CD4-positive, CD25-positive, alpha-beta regulatory T cell (primary cell): ENCODE data around the gene PLXDC2. TPM values are rescaled to one million over a fixed set of nuclear protein-coding genes. Genes with fewer than 3 reads are reported as not detected.

Source experiments
- ATAC-seq, 2 donors: fragments of 150-1000 bp; cut with Tn5 transposase; one replicate each; pipeline ENCODE4 v1.10.0; 2021; ENCODE audit warnings: low read depth in 2 of 2, moderate number of reproducible peaks in 2 of 2, moderate library complexity in 1 of 2
- DNase-seq, 3 donors: peaks; one replicate each; pipeline versions ENCODE4 v3.0.0 to v3.0.0-alpha.2; 2012 to 2022; ENCODE audit warnings: mixed read lengths in 1 of 3
- H3K27ac ChIP-seq: one replicate; pipeline ENCODE4 v1.7.0; 2013; ENCODE audit warnings: mild to moderate bottlenecking, low read length; ENCODE audit not compliant: insufficient read depth, poor library complexity, severe bottlenecking
- H3K27me3 ChIP-seq: one replicate; pipeline ENCODE4 v1.7.0; 2013; ENCODE audit warnings: low read length; ENCODE audit not compliant: control insufficient read depth, insufficient read depth
- H3K36me3 ChIP-seq: one replicate; pipeline ENCODE4 v1.7.0; 2013; ENCODE audit warnings: mild to moderate bottlenecking, low read length, moderate library complexity; ENCODE audit not compliant: control insufficient read depth, insufficient read depth
- H3K4me1 ChIP-seq: 2 replicates; pipeline ENCODE4 v1.7.0; 2013; ENCODE audit warnings: mild to moderate bottlenecking, low read length; ENCODE audit not compliant: insufficient read depth, control insufficient read depth, poor library complexity, severe bottlenecking
- H3K4me3 ChIP-seq: one replicate; pipeline ENCODE4 v1.7.0; 2013; ENCODE audit warnings: low read depth, mild to moderate bottlenecking, low read length, moderate library complexity
- H3K9me3 ChIP-seq, 2 experiments: 1 replicate in 1 of 2; 2 replicates in 1 of 2; pipeline ENCODE4 v1.7.0; 2013; ENCODE audit warnings: low read length in 2 of 2, mild to moderate bottlenecking in 1 of 2, moderate library complexity in 1 of 2; ENCODE audit not compliant: control insufficient read depth in 2 of 2
- H3K27ac Mint-ChIP-seq, 3 donors: one replicate each; pipeline ENCODE4 v1.8.0; 2020 to 2022; ENCODE audit warnings: mild to moderate bottlenecking in 3 of 3, mixed read lengths in 3 of 3, moderate library complexity in 2 of 3
- H3K27me3 Mint-ChIP-seq: one replicate; pipeline ENCODE4 v1.8.0; 2022; ENCODE audit warnings: mild to moderate bottlenecking, mixed read lengths
- H3K36me3 Mint-ChIP-seq: one replicate; pipeline ENCODE4 v1.8.0; 2020; ENCODE audit warnings: mixed read lengths
- H3K4me1 Mint-ChIP-seq, 4 donors: one replicate each; pipeline ENCODE4 v1.8.0; 2020 to 2022; ENCODE audit warnings: mixed read lengths in 4 of 4, mild to moderate bottlenecking in 1 of 4
- H3K4me3 Mint-ChIP-seq, 4 donors: one replicate each; pipeline ENCODE4 v1.8.0; 2020 to 2022; ENCODE audit warnings: mild to moderate bottlenecking in 4 of 4, mixed read lengths in 4 of 4, moderate library complexity in 3 of 4
- H3K9me3 Mint-ChIP-seq, 7 donors: one replicate each; pipeline ENCODE4 v1.8.0; 2020 to 2022; ENCODE audit warnings: mixed read lengths in 7 of 7, mild to moderate bottlenecking in 3 of 7, moderate library complexity in 2 of 7
- polyA plus RNA-seq, 4 donors: library from polyadenylated mRNA; unstranded; fragments of 300-500 nt; fragmentation: Illumina TruSeq; gene quantifications; one replicate each; pipeline ENCODE4 v1.2.3, GENCODE V29; 2021
- total RNA-seq: library from RNA; stranded (reverse); gene quantifications from one replicate; pipeline ENCODE4 v1.2.3, GENCODE V29; 2022

PLXDC2 gene
- total and polyA plus RNA-seq, 5 donors from 2014 or later, result 0.03 to 1.8 (median 0.10) TPM; not detected in 2

DNA sequence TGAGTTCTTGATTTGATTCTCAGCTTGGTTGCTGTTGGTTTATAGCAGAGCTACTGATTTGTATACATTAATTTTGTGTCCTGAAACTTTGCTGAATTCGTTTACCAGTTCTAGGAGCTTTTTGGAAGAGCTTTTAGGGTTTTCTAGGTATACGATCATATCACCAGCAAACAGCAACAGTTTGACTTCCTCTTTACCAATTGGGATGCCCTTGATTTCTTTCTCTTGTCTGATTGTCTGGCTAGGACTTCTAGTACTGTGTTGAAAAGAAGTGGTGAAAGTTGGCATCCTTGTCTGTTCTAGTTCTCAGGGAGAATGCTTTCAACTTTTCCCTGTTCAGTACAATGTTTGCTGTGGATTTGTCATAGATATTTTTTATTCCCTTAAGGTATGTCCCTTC lies 86.2 kb downstream of the PLXDC2 start:
- no peaks in the 10 kb centered on the region for H3K36me3 ChIP-seq
- H3K27ac ChIP-seq, result no peak overlapping the region
- no peaks in the 10 kb centered on the region for H3K27me3 Mint-ChIP-seq
- no peak overlapping the region for H3K4me3 Mint-ChIP-seq
- H3K4me1 ChIP-seq, result no peaks in the 10 kb centered on the region
- no peak for DNase-seq
- peaks cover 0 to 15% (median 6%) of the 10 kb centered on the region in 7 donors for H3K9me3 Mint-ChIP-seq
- H3K4me1 Mint-ChIP-seq, result no peaks in the 10 kb centered on the region
- no peaks in the 10 kb centered on the region for H3K9me3 ChIP-seq
- no peaks in the 10 kb centered on the region for H3K27me3 ChIP-seq
- H3K36me3 Mint-ChIP-seq, result no peaks in the 10 kb centered on the region
- no peak overlapping the region for H3K27ac Mint-ChIP-seq
- no peak for ATAC-seq
- H3K4me3 ChIP-seq, result no peak overlapping the region

- H3K27me3 Mint-ChIP-seq, result no peaks in the 10 kb centered on the region
- H3K4me1 ChIP-seq, result no peaks in the 10 kb centered on the region
- no peaks in the 10 kb centered on the region for H3K4me1 Mint-ChIP-seq
- ATAC-seq (no peak), DNase-seq (no peak)
- no peak overlapping the region for H3K4me3 ChIP-seq
- H3K27ac ChIP-seq, result no peak overlapping the region
- H3K36me3 Mint-ChIP-seq, result no peaks in the 10 kb centered on the region
- H3K9me3 ChIP-seq, result no peaks in the 10 kb centered on the region
- no peaks in the 10 kb centered on the region for H3K27me3 ChIP-seq
- no peaks in the 10 kb centered on the region for H3K36me3 ChIP-seq
- no peak overlapping the region for H3K27ac Mint-ChIP-seq
- H3K9me3 Mint-ChIP-seq, result peaks cover 0 to 12% (median 6%) of the 10 kb centered on the region in 7 donors
- no peak overlapping the region for H3K4me3 Mint-ChIP-seq
Observed at GRCh38 chr10:19904202-19904661, 88.0 kb downstream of the PLXDC2 start.

DNA sequence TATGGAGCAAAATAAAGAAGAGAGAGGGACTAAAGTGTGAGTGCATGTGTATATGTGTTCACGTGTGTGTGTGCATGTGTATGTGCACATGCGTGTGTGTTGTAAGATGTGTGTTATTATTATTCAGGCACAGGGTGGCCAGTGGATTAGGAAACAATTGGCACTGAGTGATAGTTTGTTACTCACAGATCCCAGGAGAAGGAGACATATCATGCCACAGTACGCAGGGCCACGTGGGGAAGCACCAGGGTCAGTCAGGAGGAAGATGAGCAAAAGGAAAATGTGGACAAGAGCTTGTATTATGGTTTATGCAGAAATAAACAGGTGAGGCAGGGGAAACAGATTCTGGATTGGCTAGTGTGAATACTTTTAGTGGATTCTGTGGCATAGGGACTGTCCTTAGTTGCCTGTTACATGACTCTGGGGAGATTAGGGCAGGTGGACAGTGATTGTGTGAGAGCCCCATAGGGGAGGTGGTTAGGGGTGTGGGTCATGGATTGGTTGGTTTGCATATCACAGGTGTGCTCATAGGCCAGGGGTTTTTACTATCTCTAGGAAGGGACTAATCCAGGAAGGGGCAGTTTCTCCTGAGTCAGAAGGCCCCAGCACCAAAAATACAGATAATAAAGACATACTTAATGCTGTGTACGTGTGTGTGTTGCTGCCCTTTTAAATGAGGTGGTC lies 90.0 kb downstream of the PLXDC2 start:
- Histone ChIP-seq H3K27me3 (no peaks in the 10 kb centered on the region), H3K4me3 (no peak overlapping the region), H3K4me1 (no peaks in the 10 kb centered on the region), H3K9me3 (no peaks in the 10 kb centered on the region), H3K27ac (no peak overlapping the region), H3K36me3 (no peaks in the 10 kb centered on the region)
- no peak for ATAC-seq
- H3K9me3 Mint-ChIP-seq, result peaks cover 0 to 14% (median 6%) of the 10 kb centered on the region in 7 donors
- H3K4me3 Mint-ChIP-seq, result no peak overlapping the region
- DNase-seq, result no peak
- no peaks in the 10 kb centered on the region for H3K27me3 Mint-ChIP-seq
- no peak overlapping the region for H3K27ac Mint-ChIP-seq
- H3K4me1 Mint-ChIP-seq, result no peaks in the 10 kb centered on the region
- H3K36me3 Mint-ChIP-seq, result no peaks in the 10 kb centered on the region

- H3K9me3 Mint-ChIP-seq, result peaks cover 0 to 16% (median 6%) of the 10 kb centered on the region in 7 donors
- DNase-seq (no peak), ATAC-seq (no peak)
- H3K9me3 ChIP-seq, result no peaks in the 10 kb centered on the region
- H3K27ac ChIP-seq, result no peak overlapping the region
- H3K4me3 Mint-ChIP-seq, result no peak overlapping the region
- H3K4me1 Mint-ChIP-seq, result no peaks in the 10 kb centered on the region
- H3K36me3 ChIP-seq, result no peaks in the 10 kb centered on the region
- H3K27me3 Mint-ChIP-seq, result no peaks in the 10 kb centered on the region
- no peak overlapping the region for H3K27ac Mint-ChIP-seq
- H3K4me1 ChIP-seq, result no peaks in the 10 kb centered on the region
- H3K36me3 Mint-ChIP-seq, result no peaks in the 10 kb centered on the region
- no peak overlapping the region for H3K4me3 ChIP-seq
- H3K27me3 ChIP-seq, result no peaks in the 10 kb centered on the region
Observed at GRCh38 chr10:19908991-19909696, 92.9 kb downstream of the PLXDC2 start.

DNA sequence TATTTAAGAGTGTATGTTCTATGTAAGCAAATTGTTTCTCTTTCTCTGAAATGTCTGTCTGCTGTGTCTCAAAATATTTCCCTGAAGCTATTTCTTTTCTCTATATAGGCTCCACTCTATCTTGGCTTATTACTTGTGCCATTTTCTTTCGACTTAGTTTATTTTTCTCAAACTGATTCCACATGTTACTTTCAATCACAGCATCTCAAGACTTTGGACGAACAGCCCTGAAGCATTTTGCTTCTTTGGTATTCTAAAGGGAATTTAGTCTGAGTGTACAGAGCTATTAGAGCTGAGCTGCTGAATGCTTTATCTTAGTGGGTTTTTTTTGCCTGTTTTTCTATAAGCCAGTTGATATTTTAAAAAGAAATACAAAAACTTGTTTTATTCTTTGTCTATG lies 95.7 kb downstream of the PLXDC2 start:
- Mint-ChIP-seq H3K9me3 (peaks cover 0 to 13% (median 5%) of the 10 kb centered on the region in 7 donors), H3K27ac (no peak overlapping the region), H3K27me3 (no peaks in the 10 kb centered on the region), H3K36me3 (no peaks in the 10 kb centered on the region), H3K4me3 (no peak overlapping the region), H3K4me1 (no peaks in the 10 kb centered on the region)
- H3K9me3 ChIP-seq, result no peaks in the 10 kb centered on the region
- H3K4me3 ChIP-seq, result no peak overlapping the region
- no peak overlapping the region for H3K27ac ChIP-seq
- no peaks in the 10 kb centered on the region for H3K36me3 ChIP-seq
- H3K4me1 ChIP-seq, result no peaks in the 10 kb centered on the region
- no peaks in the 10 kb centered on the region for H3K27me3 ChIP-seq
- no peak for ATAC-seq
- no peak for DNase-seq

- no peak for DNase-seq
- H3K27ac ChIP-seq, result no peak overlapping the region
- no peaks in the 10 kb centered on the region for H3K36me3 Mint-ChIP-seq
- no peaks in the 10 kb centered on the region for H3K36me3 ChIP-seq
- peaks cover 0 to 19% (median 6%) of the 10 kb centered on the region in 7 donors for H3K9me3 Mint-ChIP-seq
- no peak overlapping the region for H3K4me3 Mint-ChIP-seq
- H3K27me3 ChIP-seq, result no peaks in the 10 kb centered on the region
- H3K27ac Mint-ChIP-seq, result no peak overlapping the region
- ATAC-seq, result no peak
- no peaks in the 10 kb centered on the region for H3K4me1 ChIP-seq
- no peak overlapping the region for H3K4me3 ChIP-seq
- no peaks in the 10 kb centered on the region for H3K9me3 ChIP-seq
- no peaks in the 10 kb centered on the region for H3K4me1 Mint-ChIP-seq
- no peaks in the 10 kb centered on the region for H3K27me3 Mint-ChIP-seq
Observed at GRCh38 chr10:19913987-19914386, 97.8 kb downstream of the PLXDC2 start.

- H3K27me3 ChIP-seq, result no peaks in the 10 kb centered on the region
- Mint-ChIP-seq H3K27ac (no peak overlapping the region), H3K4me1 (no peaks in the 10 kb centered on the region), H3K9me3 (peaks cover 0 to 19% (median 6%) of the 10 kb centered on the region in 7 donors), H3K36me3 (no peaks in the 10 kb centered on the region), H3K4me3 (no peak overlapping the region), H3K27me3 (no peaks in the 10 kb centered on the region)
- H3K4me1 ChIP-seq, result no peaks in the 10 kb centered on the region
- no peak overlapping the region for H3K4me3 ChIP-seq
- H3K9me3 ChIP-seq, result no peaks in the 10 kb centered on the region
- ATAC-seq (no peak), DNase-seq (no peak)
- H3K36me3 ChIP-seq, result no peaks in the 10 kb centered on the region
- H3K27ac ChIP-seq, result no peak overlapping the region
Observed at GRCh38 chr10:19915125-19915524, 98.9 kb downstream of the PLXDC2 start.

DNA sequence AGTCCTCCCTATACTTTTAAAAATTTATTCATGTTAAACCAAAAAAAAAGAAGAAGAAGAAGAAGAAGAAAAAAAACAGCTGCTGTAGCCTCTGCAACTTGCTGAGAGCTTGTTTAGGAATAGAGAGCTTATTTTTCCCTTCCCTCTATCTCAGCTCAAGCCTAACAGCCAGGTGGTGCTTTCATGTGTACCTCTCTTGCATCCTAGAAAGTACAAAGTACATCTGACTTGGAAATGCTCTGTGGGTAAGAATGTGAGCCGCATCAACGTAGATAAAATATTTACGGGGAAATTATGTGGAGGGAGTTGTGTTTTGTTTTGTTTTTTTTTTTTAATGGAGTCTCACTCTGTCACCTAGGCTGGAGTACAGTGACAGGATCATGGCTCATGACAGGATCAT lies 99.6 kb downstream of the PLXDC2 start:
- Histone ChIP-seq H3K4me3 (no peak overlapping the region), H3K36me3 (no peaks in the 10 kb centered on the region), H3K27me3 (no peaks in the 10 kb centered on the region), H3K9me3 (no peaks in the 10 kb centered on the region), H3K27ac (no peak overlapping the region), H3K4me1 (no peaks in the 10 kb centered on the region)
- no peak overlapping the region for H3K27ac Mint-ChIP-seq
- H3K4me3 Mint-ChIP-seq, result no peak overlapping the region
- H3K36me3 Mint-ChIP-seq, result no peaks in the 10 kb centered on the region
- H3K27me3 Mint-ChIP-seq, result no peaks in the 10 kb centered on the region
- H3K9me3 Mint-ChIP-seq, result peaks cover 0 to 19% (median 6%) of the 10 kb centered on the region in 7 donors
- no peak for DNase-seq
- ATAC-seq, result no peak
- H3K4me1 Mint-ChIP-seq, result no peaks in the 10 kb centered on the region
